Measurements from ENCODE around the gene NECAB2.

The NECAB2 gene

GRCh38 chr16:83994703-83995102, 26.7 kb downstream of the NECAB2 start:
- DNase-seq = no peak

DNA sequence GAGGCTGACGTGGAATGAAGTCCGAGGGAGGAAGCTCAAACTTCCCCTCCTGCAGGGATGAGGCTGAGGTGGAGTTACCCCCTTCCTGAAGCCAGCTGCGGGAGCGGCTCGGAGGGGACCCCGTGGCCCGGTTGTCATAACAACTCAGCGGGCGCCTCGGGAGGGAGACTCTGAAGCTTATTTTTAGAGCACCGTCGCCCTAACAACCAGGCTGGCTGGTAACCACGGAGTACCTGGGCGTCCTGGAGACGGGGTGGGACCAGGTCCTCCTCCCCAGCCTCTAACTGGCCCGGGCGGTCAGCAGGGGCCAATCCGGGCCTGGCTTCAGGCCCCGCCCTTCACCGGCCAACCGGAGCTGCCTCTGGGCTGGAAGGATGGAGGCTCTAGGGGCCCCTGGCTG, 27.7 kb downstream of the NECAB2 start:
- DNase-seq = peak; percentile 25

- no peak for DNase-seq
These were observed 28.6 kb downstream of the NECAB2 start for GRCh38 chr16:83996481-83997252.

GRCh38 chr16:83998091-83998490, 30.0 kb downstream of the NECAB2 start:
- no peak for DNase-seq

GRCh38 chr16:84000989-84001642, 33.1 kb downstream of the NECAB2 start:
- DNase-seq = no peak

- no peak for DNase-seq
These were observed 33.7 kb downstream of the NECAB2 start for GRCh38 chr16:84001726-84002125.

- no peak for DNase-seq
These were observed 35.0 kb downstream of the NECAB2 start for GRCh38 chr16:84003038-84003437.

DNA sequence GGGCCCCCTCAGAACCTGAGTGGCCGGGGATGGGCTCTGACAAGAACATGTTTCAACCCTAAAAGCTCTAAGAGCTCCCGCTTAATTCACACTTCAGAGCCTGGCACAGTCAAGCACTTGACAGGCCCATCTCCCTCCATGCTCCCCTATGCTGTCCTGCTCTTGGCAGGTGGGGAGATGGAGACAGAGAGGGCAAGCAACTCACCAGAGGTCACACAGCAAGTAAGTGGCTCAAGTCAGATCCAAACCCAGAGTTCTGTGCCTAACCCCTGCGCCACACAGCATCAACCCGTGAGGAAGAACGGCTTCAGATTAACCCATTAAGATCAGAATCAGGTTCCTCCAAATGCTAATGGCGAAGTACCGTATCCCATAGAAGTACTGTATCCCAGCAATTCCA, 36.4 kb downstream of the NECAB2 start:
- no peak for DNase-seq

DNA sequence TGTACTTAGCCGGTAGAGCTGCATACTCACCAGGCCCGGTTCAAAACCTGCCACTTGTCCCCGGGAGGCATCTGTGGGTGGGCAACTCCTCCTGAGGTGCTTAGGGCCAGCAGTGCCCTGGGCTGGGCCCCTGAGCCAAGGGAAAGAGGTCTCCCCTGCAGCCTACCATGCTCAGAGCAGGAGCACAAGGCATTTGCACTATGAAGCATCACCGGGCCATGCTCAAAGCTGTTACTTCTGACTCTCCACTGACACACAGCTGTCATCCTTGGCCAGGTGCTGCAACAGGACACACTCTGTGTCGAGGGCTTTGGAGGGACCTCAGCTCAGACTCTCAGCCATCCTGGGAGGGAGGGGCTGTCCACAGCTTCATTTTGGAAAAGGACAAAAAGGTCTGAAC, 37.3 kb downstream of the NECAB2 start:
- DNase-seq = no peak

GRCh38 chr16:84007520-84007919, 39.5 kb downstream of the NECAB2 start:
- no peak for DNase-seq

DNA sequence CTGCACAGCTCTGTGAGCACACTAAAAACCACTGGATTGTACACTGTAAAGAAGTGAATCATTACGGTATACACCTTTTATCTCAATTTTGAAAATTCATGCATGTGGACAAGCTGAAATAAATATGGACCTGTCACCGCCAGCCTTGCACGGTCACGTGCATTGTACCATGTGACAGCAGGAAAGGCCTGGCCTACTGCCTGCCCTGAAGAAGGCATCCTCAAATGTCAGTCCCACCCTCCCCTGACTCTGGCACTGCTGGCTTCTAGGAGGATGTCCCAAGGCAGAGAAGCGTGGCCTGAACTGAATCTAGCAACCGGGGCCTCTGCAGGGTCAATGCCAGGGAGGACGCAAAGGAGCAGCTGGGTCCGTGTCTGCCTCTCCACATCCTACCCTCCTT, 39.9 kb downstream of the NECAB2 start:
- no peak for DNase-seq

GRCh38 chr16:84009282-84009681, 41.2 kb downstream of the NECAB2 start:
- DNase-seq = no peak

GRCh38 chr16:84013787-84014569, 45.9 kb downstream of the NECAB2 start:
- DNase-seq = peak; percentile 97

DNA sequence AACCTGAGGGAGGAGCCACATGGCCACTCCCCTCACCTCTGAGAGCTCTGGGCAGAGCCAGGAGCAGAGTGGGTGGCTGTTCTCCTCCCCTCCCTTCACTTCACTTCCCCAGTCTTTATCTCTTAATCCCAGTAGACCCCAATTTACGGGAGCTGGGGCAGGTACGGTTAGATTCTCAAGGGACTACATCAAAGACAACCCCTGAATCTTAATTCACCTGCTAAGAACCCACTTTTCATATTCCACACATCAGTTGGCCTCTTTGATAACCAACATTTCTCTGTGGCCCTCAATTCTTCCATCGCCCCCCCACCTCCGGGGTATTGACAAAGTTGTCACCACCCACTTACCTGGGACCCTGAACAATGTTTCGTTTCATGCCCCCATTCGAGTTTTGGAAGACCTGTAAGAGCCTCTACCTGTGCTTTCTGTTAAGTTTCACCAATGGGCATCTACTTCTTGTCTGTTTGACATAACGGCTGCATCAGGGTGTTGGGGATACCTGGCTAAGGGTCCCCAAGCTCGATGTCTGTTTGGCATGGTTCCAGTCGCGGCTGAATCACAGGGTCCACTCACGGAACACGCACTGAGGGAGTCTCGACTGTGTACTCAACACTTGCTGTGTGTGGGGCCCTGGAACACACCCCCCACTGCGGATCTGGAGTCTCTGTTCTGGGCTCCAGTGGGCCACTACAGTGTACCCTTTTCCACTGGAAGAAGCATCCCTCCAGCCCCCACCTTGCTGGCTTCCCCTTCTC, 46.7 kb downstream of the NECAB2 start:
- no peak for DNase-seq

- DNase-seq = no peak
These were observed 47.4 kb downstream of the NECAB2 start for GRCh38 chr16:84015399-84015798.

GRCh38 chr16:84016477-84016876, 48.4 kb downstream of the NECAB2 start:
- no peak for DNase-seq

DNA sequence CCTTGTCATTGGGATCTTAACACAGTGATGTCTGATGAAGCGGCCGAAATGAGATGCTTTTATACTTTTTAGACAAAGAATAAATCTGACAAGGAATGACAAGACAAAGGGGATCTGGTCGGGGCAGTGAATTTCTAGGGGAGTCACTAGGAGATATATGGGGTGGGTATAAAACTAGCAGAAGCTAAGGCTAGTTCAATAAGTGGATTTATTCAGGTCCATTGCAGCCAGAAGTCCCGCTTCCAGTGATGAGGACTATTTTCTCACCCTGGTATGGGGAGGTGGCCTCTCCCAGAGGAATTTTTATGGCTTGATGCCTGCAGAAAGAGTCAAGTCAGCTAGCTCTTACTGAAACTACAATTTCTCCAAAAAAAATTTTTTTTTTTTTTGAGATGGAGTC, 50.7 kb downstream of the NECAB2 start:
- no peak for DNase-seq

DNA sequence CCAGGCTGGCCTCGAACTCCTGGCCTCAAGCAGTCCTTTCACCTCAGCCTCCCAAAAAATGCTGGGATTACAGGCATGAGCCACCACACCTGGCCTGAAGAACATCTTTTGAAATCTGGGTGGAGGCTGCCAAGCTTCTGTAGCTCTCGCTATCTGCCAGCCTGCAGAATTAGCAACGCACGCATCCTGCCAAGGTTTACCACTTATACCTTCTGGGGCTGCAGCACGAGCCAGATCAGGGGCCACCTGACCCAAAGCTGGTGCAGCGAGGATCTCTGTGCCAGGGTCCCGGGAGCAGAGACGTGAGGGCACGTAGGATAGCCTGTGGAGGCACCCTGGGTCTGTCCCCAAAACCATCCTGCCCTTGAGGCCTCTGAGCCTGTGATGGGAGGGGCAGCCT, 52.3 kb downstream of the NECAB2 start:
- DNase-seq = no peak

DNA sequence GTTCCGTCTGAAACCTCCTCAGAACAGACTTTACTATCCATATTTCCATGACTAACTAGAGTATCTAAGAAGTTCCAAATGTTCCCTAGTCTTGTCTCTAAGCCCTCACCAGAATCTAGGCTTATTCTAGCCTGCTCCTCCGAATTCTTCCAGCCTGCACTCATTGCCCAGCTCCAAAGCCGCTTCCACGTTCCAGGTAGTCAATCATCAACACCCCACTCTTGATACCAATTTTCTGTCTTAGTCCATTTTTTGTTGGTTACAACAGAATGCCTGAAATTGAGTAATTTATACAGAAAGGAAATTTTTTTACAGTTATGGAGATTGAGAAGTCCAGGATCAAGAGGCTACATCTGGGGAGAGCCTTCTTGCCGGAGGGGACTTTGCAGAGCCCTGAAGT, 53.4 kb downstream of the NECAB2 start:
- DNase-seq = no peak

- DNase-seq = no peak
These were observed 54.6 kb downstream of the NECAB2 start for GRCh38 chr16:84022644-84023043.

DNA sequence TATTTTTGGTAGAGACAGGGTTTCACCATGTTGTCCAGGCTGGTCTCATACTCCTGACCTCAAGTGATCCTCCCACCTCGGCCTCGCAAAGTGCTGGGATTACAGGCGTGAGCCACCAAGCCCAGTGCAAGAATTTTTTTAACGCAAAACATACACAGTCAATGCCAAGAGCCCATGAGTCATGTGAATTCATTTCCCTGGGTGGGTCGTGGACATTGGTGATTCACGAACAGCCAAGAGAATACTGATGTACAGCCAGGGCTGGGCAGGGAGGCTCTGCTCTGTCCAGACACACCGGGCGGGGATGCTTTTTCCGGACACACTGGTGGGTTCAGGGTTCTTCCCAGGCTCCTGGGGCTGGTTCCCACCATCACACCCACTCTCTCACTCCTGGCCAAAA, 56.8 kb downstream of the NECAB2 start:
- DNase-seq = no peak

DNA sequence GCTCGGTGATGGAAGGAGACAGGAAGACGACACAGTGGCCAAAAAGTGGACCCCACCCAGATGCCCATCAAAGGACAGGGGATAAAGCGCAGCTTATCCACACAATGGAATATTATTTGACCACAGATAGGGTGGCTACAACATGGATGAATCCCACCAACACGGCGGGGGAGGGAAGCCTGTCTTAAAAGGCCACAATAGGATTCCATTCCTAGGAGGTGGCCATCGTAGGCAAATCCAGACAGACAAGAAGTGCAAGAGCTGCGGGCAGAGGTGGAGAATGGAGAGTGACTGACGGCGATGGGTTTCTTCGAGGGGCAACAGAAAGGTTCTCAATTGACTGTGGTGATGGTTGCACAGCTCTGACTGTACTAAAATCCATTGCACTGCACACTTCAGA, 58.6 kb downstream of the NECAB2 start:
- no peak for DNase-seq

GRCh38 chr16:84027625-84028024, 59.6 kb downstream of the NECAB2 start:
- no peak for DNase-seq
